ENCODE results near the gene ROM1. TPM values are rescaled to one million over a fixed set of nuclear protein-coding genes. Genes with fewer than 3 reads are reported as not detected.
"Not testable (repeated sequence)": the region's sequence is repeated elsewhere in the genome, so short reads cannot be mapped to it uniquely, and the experiment has no call there.

ROM1 gene
- total RNA-seq, 1 donor = 6.5 TPM

DNA sequence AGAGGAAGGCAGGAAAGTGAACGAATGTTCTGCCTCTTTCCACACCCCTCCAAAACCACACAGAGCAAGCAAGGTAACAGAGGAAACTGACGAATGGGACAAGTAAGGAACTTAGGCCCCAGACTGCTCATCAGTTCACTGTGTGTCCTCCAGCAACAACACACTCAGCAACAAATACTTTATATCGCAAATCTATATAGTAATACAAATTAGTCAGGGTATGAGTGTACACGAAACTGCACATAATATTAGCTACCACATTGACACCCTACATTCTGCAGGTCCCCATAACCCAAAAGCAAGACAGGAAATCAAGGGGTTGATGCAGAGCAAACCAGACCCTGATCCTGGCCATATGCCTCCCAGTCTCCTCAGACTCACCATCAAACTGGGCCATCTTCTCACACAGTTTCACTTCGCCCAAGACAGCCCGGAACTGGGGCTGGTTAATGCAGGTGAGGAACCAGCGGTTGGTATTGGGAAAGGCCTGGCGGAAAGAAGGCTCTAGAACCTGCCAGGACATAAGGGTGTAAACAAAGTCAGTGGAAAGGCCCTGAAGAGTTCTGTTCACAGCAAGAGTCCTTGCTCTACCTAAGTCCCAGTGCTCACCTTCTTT lies 45.9 kb upstream of the ROM1 start:
- peaks cover 82% of the 10 kb centered on the region for H3K79me2 ChIP-seq (ENCODE audit: insufficient read depth, low read length)
- H3K27me3 ChIP-seq (ENCODE audit: insufficient read depth, low read length) = no peaks in the 10 kb centered on the region
- TF ChIP-seq, protein P1, sequence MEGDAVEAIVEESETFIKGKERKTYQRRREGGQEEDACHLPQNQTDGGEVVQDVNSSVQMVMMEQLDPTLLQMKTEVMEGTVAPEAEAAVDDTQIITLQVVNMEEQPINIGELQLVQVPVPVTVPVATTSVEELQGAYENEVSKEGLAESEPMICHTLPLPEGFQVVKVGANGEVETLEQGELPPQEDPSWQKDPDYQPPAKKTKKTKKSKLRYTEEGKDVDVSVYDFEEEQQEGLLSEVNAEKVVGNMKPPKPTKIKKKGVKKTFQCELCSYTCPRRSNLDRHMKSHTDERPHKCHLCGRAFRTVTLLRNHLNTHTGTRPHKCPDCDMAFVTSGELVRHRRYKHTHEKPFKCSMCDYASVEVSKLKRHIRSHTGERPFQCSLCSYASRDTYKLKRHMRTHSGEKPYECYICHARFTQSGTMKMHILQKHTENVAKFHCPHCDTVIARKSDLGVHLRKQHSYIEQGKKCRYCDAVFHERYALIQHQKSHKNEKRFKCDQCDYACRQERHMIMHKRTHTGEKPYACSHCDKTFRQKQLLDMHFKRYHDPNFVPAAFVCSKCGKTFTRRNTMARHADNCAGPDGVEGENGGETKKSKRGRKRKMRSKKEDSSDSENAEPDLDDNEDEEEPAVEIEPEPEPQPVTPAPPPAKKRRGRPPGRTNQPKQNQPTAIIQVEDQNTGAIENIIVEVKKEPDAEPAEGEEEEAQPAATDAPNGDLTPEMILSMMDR (IDR thresholded peaks at IDR 0.05; ENCODE audit: extremely low read depth, low read depth, low read length) = no peak
- no peak overlapping the region for H2AFZ ChIP-seq (ENCODE audit: low read length)
- no peak overlapping the region for H3K27ac ChIP-seq (ENCODE audit: low read depth, low read length)
- peaks cover 11% of the 10 kb centered on the region for H3K4me1 ChIP-seq (ENCODE audit: insufficient read depth, low read length)
- no peaks in the 10 kb centered on the region for H3K9me3 ChIP-seq (ENCODE audit: low read depth, low read length)
- H3K4me2 ChIP-seq (ENCODE audit: insufficient read depth, low read length) = no peak overlapping the region
- peak; percentile 13 for DNase-seq (ENCODE audit: insufficient read length, low spot score, missing footprints)
- H3K36me3 ChIP-seq (ENCODE audit: insufficient read depth, low read length) = peaks cover 86% of the 10 kb centered on the region
- H3K4me3 ChIP-seq (ENCODE audit: insufficient read depth, low read length) = no peak overlapping the region
- H4K20me1 ChIP-seq (ENCODE audit: insufficient read depth, low read length) = peaks cover 44% of the 10 kb centered on the region

DNA sequence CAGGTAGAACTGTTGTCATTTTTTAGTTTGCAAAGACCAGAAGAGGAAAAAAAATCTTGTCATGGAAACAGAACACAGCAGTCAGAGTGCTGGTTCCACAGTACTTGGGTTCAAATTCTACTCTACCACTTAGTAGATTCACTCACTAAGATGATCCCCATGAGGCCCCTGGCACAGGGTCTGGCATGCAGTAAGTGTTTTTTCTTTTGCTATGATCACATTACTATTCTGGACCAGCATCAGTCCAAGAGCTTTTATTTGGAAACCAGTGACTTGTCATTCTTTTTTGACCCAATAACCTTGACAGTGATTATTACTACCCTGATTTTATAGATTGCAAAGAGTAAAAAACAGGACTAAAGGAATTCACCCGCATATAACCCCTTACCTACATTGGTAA lies 43.4 kb upstream of the ROM1 start:
- no peak overlapping the region for H3K4me2 ChIP-seq (ENCODE audit: insufficient read depth, low read length)
- H3K79me2 ChIP-seq (ENCODE audit: insufficient read depth, low read length) = peaks cover 94% of the 10 kb centered on the region
- peak; percentile 62 for DNase-seq (ENCODE audit: insufficient read length, low spot score, missing footprints)
- H3K27me3 ChIP-seq (ENCODE audit: insufficient read depth, low read length) = no peaks in the 10 kb centered on the region
- TF ChIP-seq, protein P1 (IDR thresholded peaks at IDR 0.05; ENCODE audit: extremely low read depth, low read depth, low read length) = no peak
- H3K27ac ChIP-seq (ENCODE audit: low read depth, low read length) = no peak overlapping the region
- H3K4me1 ChIP-seq (ENCODE audit: insufficient read depth, low read length) = peaks cover 16% of the 10 kb centered on the region
- H2AFZ ChIP-seq (ENCODE audit: low read length) = no peak overlapping the region
- H3K9me3 ChIP-seq (ENCODE audit: low read depth, low read length) = no peaks in the 10 kb centered on the region
- peaks cover 74% of the 10 kb centered on the region for H3K36me3 ChIP-seq (ENCODE audit: insufficient read depth, low read length)
- no peak overlapping the region for H3K4me3 ChIP-seq (ENCODE audit: insufficient read depth, low read length)
- peaks cover 43% of the 10 kb centered on the region for H4K20me1 ChIP-seq (ENCODE audit: insufficient read depth, low read length)

DNA sequence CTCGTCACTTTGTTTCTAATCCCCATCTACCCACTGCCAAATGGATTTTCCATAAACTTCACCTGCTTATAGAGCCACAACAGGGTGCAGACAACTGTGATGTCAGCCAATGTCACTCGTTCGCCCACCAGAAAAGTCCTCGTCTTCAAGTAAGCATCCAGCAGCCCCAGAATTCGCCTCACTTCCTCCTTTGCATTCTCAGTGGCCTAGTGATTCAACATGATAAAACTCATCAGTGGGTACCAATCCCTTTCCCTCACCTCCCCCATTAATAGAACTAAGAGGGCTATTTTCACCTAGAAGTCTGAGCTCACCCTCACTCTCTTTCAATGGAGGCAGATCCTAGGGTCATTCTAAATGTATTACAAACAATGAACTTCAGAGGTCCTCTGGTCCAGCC lies 42.2 kb upstream of the ROM1 start:
- H3K27me3 ChIP-seq (ENCODE audit: insufficient read depth, low read length); H2AFZ ChIP-seq (ENCODE audit: low read length); H3K9me3 ChIP-seq (ENCODE audit: low read depth, low read length); H3K4me3 ChIP-seq (ENCODE audit: insufficient read depth, low read length); DNase-seq (ENCODE audit: insufficient read length, low spot score, missing footprints); H3K27ac ChIP-seq (ENCODE audit: low read depth, low read length); H3K4me2 ChIP-seq (ENCODE audit: insufficient read depth, low read length): not testable (repeated sequence)
- H3K36me3 ChIP-seq (ENCODE audit: insufficient read depth, low read length) = peaks cover 64% of the 10 kb centered on the region
- H4K20me1 ChIP-seq (ENCODE audit: insufficient read depth, low read length) = peaks cover 34% of the 10 kb centered on the region
- peaks cover 28% of the 10 kb centered on the region for H3K4me1 ChIP-seq (ENCODE audit: insufficient read depth, low read length)
- peaks cover 95% of the 10 kb centered on the region for H3K79me2 ChIP-seq (ENCODE audit: insufficient read depth, low read length)

DNA sequence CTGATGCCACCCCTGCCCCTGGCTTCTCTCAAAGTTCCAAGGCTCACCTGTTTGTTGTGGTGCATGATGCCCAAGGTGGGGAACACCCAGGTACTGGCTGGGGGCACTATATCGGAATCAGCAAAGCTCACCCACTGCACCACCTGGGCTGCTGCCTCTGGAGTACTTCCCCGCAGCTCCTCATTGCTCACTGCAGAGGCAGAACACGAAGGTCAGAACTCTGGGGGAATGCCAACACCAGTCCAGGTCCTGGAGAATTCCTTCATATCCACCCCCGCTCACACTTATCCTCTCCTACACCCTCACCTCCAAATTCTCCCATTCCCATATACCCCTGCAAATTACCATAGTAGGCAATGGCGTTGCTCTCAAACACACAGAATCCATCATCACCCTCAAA lies 41.6 kb upstream of the ROM1 start:
- peak overlapping the region; percentile 90 for H3K4me2 ChIP-seq (ENCODE audit: insufficient read depth, low read length)
- peaks cover 30% of the 10 kb centered on the region for H3K4me1 ChIP-seq (ENCODE audit: insufficient read depth, low read length)
- H2AFZ ChIP-seq (ENCODE audit: low read length); H3K9me3 ChIP-seq (ENCODE audit: low read depth, low read length); DNase-seq (ENCODE audit: insufficient read length, low spot score, missing footprints); H3K27me3 ChIP-seq (ENCODE audit: insufficient read depth, low read length): not testable (repeated sequence)
- peaks cover 34% of the 10 kb centered on the region for H4K20me1 ChIP-seq (ENCODE audit: insufficient read depth, low read length)
- peaks cover 91% of the 10 kb centered on the region for H3K79me2 ChIP-seq (ENCODE audit: insufficient read depth, low read length)
- H3K27ac ChIP-seq (ENCODE audit: low read depth, low read length) = peak overlapping the region; percentile 38
- peak overlapping the region; percentile 93 for H3K4me3 ChIP-seq (ENCODE audit: insufficient read depth, low read length)
- peaks cover 64% of the 10 kb centered on the region for H3K36me3 ChIP-seq (ENCODE audit: insufficient read depth, low read length)

DNA sequence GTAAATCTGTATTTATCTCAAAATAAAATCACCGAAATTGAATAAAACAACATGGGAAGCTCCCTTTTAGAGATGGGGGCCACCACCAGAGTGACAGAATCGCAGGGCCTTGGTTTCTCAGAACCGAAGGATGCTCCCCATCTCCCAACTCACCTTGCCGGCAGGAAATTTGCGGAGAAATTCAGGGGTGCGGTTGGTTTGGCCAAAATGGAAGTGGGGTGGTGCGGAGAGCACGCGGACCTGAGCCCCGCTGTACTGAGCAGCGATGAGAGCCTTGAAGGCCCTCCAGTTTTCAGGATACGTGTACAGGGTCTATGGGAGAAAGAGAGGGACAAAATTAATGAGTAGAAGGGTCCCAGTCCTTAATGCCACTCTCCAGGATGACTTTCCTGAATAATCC lies 40.6 kb upstream of the ROM1 start:
- H3K4me2 ChIP-seq (ENCODE audit: insufficient read depth, low read length) = peak overlapping the region; percentile 90
- H3K4me3 ChIP-seq (ENCODE audit: insufficient read depth, low read length) = peak overlapping the region; percentile 93
- no peak overlapping the region for H2AFZ ChIP-seq (ENCODE audit: low read length)
- peaks cover 82% of the 10 kb centered on the region for H3K79me2 ChIP-seq (ENCODE audit: insufficient read depth, low read length)
- no peak for DNase-seq (ENCODE audit: insufficient read length, low spot score, missing footprints)
- H3K9me3 ChIP-seq (ENCODE audit: low read depth, low read length) = no peaks in the 10 kb centered on the region
- peaks cover 55% of the 10 kb centered on the region for H3K36me3 ChIP-seq (ENCODE audit: insufficient read depth, low read length)
- H3K27me3 ChIP-seq (ENCODE audit: insufficient read depth, low read length) = no peaks in the 10 kb centered on the region
- H3K27ac ChIP-seq (ENCODE audit: low read depth, low read length) = peak overlapping the region; percentile 78
- H3K4me1 ChIP-seq (ENCODE audit: insufficient read depth, low read length) = peaks cover 30% of the 10 kb centered on the region
- peaks cover 31% of the 10 kb centered on the region for H4K20me1 ChIP-seq (ENCODE audit: insufficient read depth, low read length)
- TF ChIP-seq, protein P1 (IDR thresholded peaks at IDR 0.05; ENCODE audit: extremely low read depth, low read depth, low read length) = no peak

Data from osteoblast (primary cell).